IMR-90 (cell line): Measurements from ENCODE around the gene KCNJ6. TPM values are rescaled to one million over a fixed set of nuclear protein-coding genes. Genes with fewer than 3 reads are reported as not detected.

Experiments used
- ATAC-seq: fragments of 200-7000 bp; cut with Tn5 transposase; 2 replicates; pipeline ENCODE4 v1.9.1; 2020; ENCODE audit warnings: low read depth, mild to moderate bottlenecking, moderate library complexity
- BruUV-seq: library from RNA; stranded (reverse); fragments of 400-500 nt; replicated peaks from 2 replicates; lab custom pipeline; 2021; lab: Mats Ljungman, UMichigan
- CTCF ChIA-PET: fragments of 300-600 bp; formaldehyde crosslinking; extraction: SDS; loops from one replicate; lab custom pipeline; 2021; ENCODE audit warnings: antibody characterized with exemption; lab: Yijun Ruan, JAX
- POLR2A ChIA-PET: fragments of 300-600 bp; sonication (Branson Sonifier 250); formaldehyde crosslinking; loops from one replicate; lab custom pipeline; 2022; ENCODE audit warnings: antibody characterized with exemption; ENCODE audit not compliant: unreplicated experiment; lab: Charles Lee
- DNase-seq: peaks from one replicate; pipeline ENCODE4 v3.0.0; 2013
- H2AFZ ChIP-seq: replicated peaks from 2 replicates; pipeline ENCODE3; 2013; ENCODE audit warnings: low read length, mild to moderate bottlenecking; ENCODE audit not compliant: poor library complexity
- H2AK5ac ChIP-seq: 2 replicates; pipeline ENCODE4 v1.6.1; 2013; ENCODE audit warnings: low read depth, low read length, inconsistent platforms
- H2AK9ac ChIP-seq: replicated peaks from 2 replicates; pipeline ENCODE3; 2013; ENCODE audit warnings: mild to moderate bottlenecking, low read depth, low read length, moderate library complexity; ENCODE audit not compliant: poor library complexity
- H2BK120ac ChIP-seq: 2 replicates; pipeline ENCODE4 v1.6.1; 2013; ENCODE audit warnings: low read depth, low read length, inconsistent platforms
- H2BK15ac ChIP-seq: 3 replicates; pipeline ENCODE4 v1.6.1; 2013; ENCODE audit warnings: low read depth, low read length, inconsistent platforms
- H2BK20ac ChIP-seq: 2 replicates; pipeline ENCODE4 v1.6.1; 2013; ENCODE audit warnings: low read depth, mild to moderate bottlenecking, inconsistent platforms, low read length, moderate library complexity
- H2BK5ac ChIP-seq: 2 replicates; pipeline ENCODE4 v1.6.1; 2013; ENCODE audit warnings: mild to moderate bottlenecking, low read depth, low read length, inconsistent platforms; ENCODE audit not compliant: poor library complexity, severe bottlenecking
- H3K14ac ChIP-seq: replicated peaks from 2 replicates; pipeline ENCODE4 v1.6.1; 2013; ENCODE audit warnings: low read depth, low read length, inconsistent platforms
- H3K18ac ChIP-seq: 2 replicates; pipeline ENCODE4 v1.6.1; 2013; ENCODE audit warnings: low read depth, low read length, control low read depth
- H3K23ac ChIP-seq: 2 replicates; pipeline ENCODE4 v1.6.1; 2013; ENCODE audit warnings: low read depth, low read length, inconsistent platforms
- H3K27ac ChIP-seq: 2 replicates; pipeline ENCODE4 v1.5.1; 2013; ENCODE audit warnings: mild to moderate bottlenecking, control low read depth, low read length; ENCODE audit not compliant: insufficient read depth
- H3K27me3 ChIP-seq: 2 replicates; pipeline ENCODE4 v1.6.1; 2013; ENCODE audit warnings: low read length; ENCODE audit not compliant: control insufficient read depth, insufficient read depth
- H3K36me3 ChIP-seq: 2 replicates; pipeline ENCODE4 v1.6.1; 2013; ENCODE audit warnings: low read length, mixed read lengths; ENCODE audit not compliant: control insufficient read depth, insufficient read depth
- H3K4ac ChIP-seq: 2 replicates; pipeline ENCODE4 v1.6.1; 2013; ENCODE audit warnings: low read depth, low read length, inconsistent platforms
- H3K4me1 ChIP-seq: 2 replicates; pipeline ENCODE4 v1.6.1; 2013; ENCODE audit warnings: low read length, mixed read lengths; ENCODE audit not compliant: control insufficient read depth, insufficient read depth
- H3K4me2 ChIP-seq: 2 replicates; pipeline ENCODE4 v1.6.1; 2013; ENCODE audit warnings: low read depth, mild to moderate bottlenecking, control low read depth, low read length, moderate library complexity
- H3K4me3 ChIP-seq: 2 replicates; pipeline ENCODE4 v1.5.1; 2013; ENCODE audit warnings: low read depth, mild to moderate bottlenecking, control low read depth, low read length, moderate library complexity; ENCODE audit not compliant: insufficient read depth
- H3K56ac ChIP-seq: 2 replicates; pipeline ENCODE4 v1.6.1; 2013; ENCODE audit warnings: low read length, inconsistent platforms; ENCODE audit not compliant: insufficient read depth; ENCODE audit errors: extremely low read depth
- H3K79me1 ChIP-seq, 2 experiments: 2 replicates each; pipeline ENCODE4 v1.6.1; 2013; ENCODE audit warnings: low read length in 2 of 2, inconsistent platforms in 1 of 2, low read depth in 1 of 2
- H3K9ac ChIP-seq: 2 replicates; pipeline ENCODE4 v1.6.1; 2013; ENCODE audit warnings: low read depth, low read length, control low read depth
- H3K9me1 ChIP-seq: 2 replicates; pipeline ENCODE4 v1.6.1; 2013; ENCODE audit warnings: low read length, inconsistent platforms; ENCODE audit not compliant: insufficient read depth
- H3K9me3 ChIP-seq: 2 replicates; pipeline ENCODE4 v1.6.1; 2013; ENCODE audit warnings: low read length; ENCODE audit not compliant: control insufficient read depth, insufficient read depth
- H4K20me1 ChIP-seq: 2 replicates; pipeline ENCODE4 v1.6.1; 2013; ENCODE audit warnings: low read length, inconsistent platforms; ENCODE audit not compliant: insufficient read depth
- H4K5ac ChIP-seq: 2 replicates; pipeline ENCODE4 v1.6.1; 2013; ENCODE audit warnings: mild to moderate bottlenecking, low read depth, low read length, control low read depth
- H4K8ac ChIP-seq, 2 experiments: 2 replicates each; pipeline ENCODE4 v1.6.1; 2013; ENCODE audit warnings: low read depth in 2 of 2, low read length in 2 of 2, control low read depth in 1 of 2, inconsistent platforms in 1 of 2
- H4K91ac ChIP-seq: 2 replicates; pipeline ENCODE4 v1.6.1; 2013; ENCODE audit warnings: low read depth, low read length, inconsistent platforms; ENCODE audit not compliant: insufficient read depth
- BHLHE40 ChIP-seq: fragments of 150-350 bp; IDR thresholded peaks from 2 replicates; pipeline ENCODE4 v1.6.1; 2016; ENCODE audit warnings: mild to moderate bottlenecking, low read depth, low read length
- NFE2L2 ChIP-seq: fragments of 150-350 bp; IDR thresholded peaks from 2 replicates; pipeline ENCODE4 v1.6.1; 2016; ENCODE audit warnings: low read depth, mild to moderate bottlenecking, low read length
- whole genome bisulfite sequencing, 2 experiments: methylation state at CpG; one replicate each; pipeline versions ENCODE4 v1.1.5 to v1.1.7; 2013; ENCODE audit warnings: missing lambda C conversion rate in 2 of 2; ENCODE audit not compliant: insufficient read length in 1 of 2; ENCODE audit errors: extremely low coverage in 2 of 2; 5-methylcytosine and 5-hydroxymethylcytosine counted together
- dilution Hi-C: fragments of 300-500 bp; cut with HindIII; formaldehyde crosslinking; loops from one replicate; pipeline ENCODE4 v1.14.3; 2018; ENCODE audit warnings: low sequenced_read_pairs; ENCODE audit not compliant: unreplicated experiment
- in situ Hi-C: fragments of 300-500 bp; cut with MboI; formaldehyde crosslinking; loops from 3 replicates; pipeline ENCODE4 v1.14.3; 2019; ENCODE audit warnings: low sequenced_read_pairs, inconsistent platforms, mixed read lengths
- intact Hi-C: fragments of 100-400 bp; cut with micrococcal nuclease; formaldehyde crosslinking; loops from 2 replicates; pipeline ENCODE4 v1.10.0; 2022
- polyA plus RNA-seq, 3 experiments: library from polyadenylated mRNA; depleted of rRNA; stranded (reverse); fragments of >200 nt; gene quantifications; 2 replicates each; pipeline ENCODE4 v1.2.3, GENCODE V29; 2012; ENCODE audit warnings: low replicate concordance in 1 of 3
- total RNA-seq: library from RNA; depleted of rRNA; stranded (reverse); fragments of >200 nt; gene quantifications from 2 replicates; pipeline ENCODE4 v1.2.3, GENCODE V29; 2012
- TF ChIP-seq, protein P1 (sequence below): fragments of 150-350 bp; IDR thresholded peaks from 2 replicates; pipeline ENCODE4 v1.6.1; 2016; ENCODE audit warnings: low read depth, mild to moderate bottlenecking, low read length, moderate library complexity, borderline replicate concordance

Gene KCNJ6
- total and polyA plus RNA-seq, 2 of the 4 experiments (the other 2 are of a cell fraction): under 0.01 to 0.02 TPM

DNA sequence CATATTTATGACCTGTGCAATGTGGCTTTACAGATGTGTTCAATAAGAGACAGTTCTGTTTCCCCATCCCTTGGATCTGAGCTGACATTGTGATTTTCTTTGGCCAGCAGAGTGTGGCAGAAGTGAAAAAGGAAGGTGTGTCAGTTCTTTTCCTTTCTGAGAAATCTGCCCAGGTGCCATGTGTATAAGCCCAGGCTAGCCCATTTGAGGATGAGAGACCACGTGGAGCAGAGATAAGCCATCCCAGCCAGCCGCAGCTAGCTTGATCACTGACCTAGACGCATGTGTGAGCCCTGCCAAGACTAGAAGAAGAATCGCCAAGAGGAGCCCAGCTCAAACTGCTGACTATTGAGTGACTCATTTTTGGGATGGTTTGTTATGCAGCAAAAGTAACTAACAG lies 127.8 kb downstream of the KCNJ6 start:
- POLR2A ChIA-PET: no interaction called here
- dilution Hi-C loops: no loop called here
- H3K4me1 ChIP-seq: peaks cover 11% of the 10 kb centered on the region

More for the DNA sequence above, 127.8 kb downstream of the KCNJ6 start:
- H4K5ac ChIP-seq: no peak overlapping the region
- H3K4me2 ChIP-seq: no peak overlapping the region
- in situ Hi-C loops: no loop called here
- no peak overlapping the region for H3K9ac ChIP-seq
- H2BK15ac ChIP-seq: peak overlapping the region; percentile 96; the same call in 2 of the 3 replicates
- CTCF ChIA-PET: interaction anchor here (1.2 to 1.6 kb wide), 2 partner anchors 11 to 88 kb away, joined by 4 to 5 read pairs; no protein-coding TSS in a partner anchor
- peaks cover 8% of the 10 kb centered on the region for H3K9me1 ChIP-seq
- H3K27me3 ChIP-seq: no peaks in the 10 kb centered on the region
- no CpG with 5 or more reads among the region's 4 CpGs for WGBS, 2 experiments
- no peak overlapping the region for H3K56ac ChIP-seq
- no peaks in the 10 kb centered on the region for H4K20me1 ChIP-seq
- no peak for ATAC-seq
- no peak overlapping the region for H2AK9ac ChIP-seq
- H3K14ac ChIP-seq: peak overlapping the region; percentile 64; the same call in 1 of the 2 replicates
- peak overlapping the region; percentile 60; the same call in 1 of the 2 replicates for H3K18ac ChIP-seq
- peak overlapping the region; percentile 62 for H2AK5ac ChIP-seq
- no peak overlapping the region for H3K27ac ChIP-seq
- H3K4ac ChIP-seq: peak overlapping the region; percentile 73
- TF ChIP-seq, protein P1, sequence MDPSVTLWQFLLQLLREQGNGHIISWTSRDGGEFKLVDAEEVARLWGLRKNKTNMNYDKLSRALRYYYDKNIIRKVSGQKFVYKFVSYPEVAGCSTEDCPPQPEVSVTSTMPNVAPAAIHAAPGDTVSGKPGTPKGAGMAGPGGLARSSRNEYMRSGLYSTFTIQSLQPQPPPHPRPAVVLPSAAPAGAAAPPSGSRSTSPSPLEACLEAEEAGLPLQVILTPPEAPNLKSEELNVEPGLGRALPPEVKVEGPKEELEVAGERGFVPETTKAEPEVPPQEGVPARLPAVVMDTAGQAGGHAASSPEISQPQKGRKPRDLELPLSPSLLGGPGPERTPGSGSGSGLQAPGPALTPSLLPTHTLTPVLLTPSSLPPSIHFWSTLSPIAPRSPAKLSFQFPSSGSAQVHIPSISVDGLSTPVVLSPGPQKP: no peak
- TF ChIP-seq BHLHE40 (no peak), NFE2L2 (no peak)
- H2BK120ac ChIP-seq: peak overlapping the region; percentile 56
- peak overlapping the region; percentile 59 for H4K91ac ChIP-seq
- H3K36me3 ChIP-seq: no peaks in the 10 kb centered on the region
- no peaks in the 10 kb centered on the region for H3K79me1 ChIP-seq
- no peak overlapping the region for H3K4me3 ChIP-seq
- H3K9me3 ChIP-seq: peaks cover 4% of the 10 kb centered on the region
- BruUV-seq: no TSS peak
- intact Hi-C loops: no loop called here
- no peak overlapping the region for H2AFZ ChIP-seq
- H2BK5ac ChIP-seq: peak overlapping the region; percentile 38
- peak overlapping the region in 1 of 2 experiments; percentile 23; a peak in 1 of 4 replicates for H4K8ac ChIP-seq
- no peak overlapping the region for H3K23ac ChIP-seq
- H2BK20ac ChIP-seq: peak overlapping the region; percentile 78
- no peak for DNase-seq
